Neutrophil (primary cell): ENCODE results near the gene DCLK2.

Experiments used
- H3K27ac ChIP-seq: fragments of 200-600 bp; sonication (generic); 2 replicates; pipeline ENCODE4 v1.5.1; 2016; ENCODE audit warnings: mild to moderate bottlenecking, moderate library complexity
- H3K27me3 ChIP-seq: fragments of 200-600 bp; sonication (generic); 2 replicates; pipeline ENCODE4 v1.6.0; 2016; ENCODE audit warnings: mild to moderate bottlenecking
- H3K36me3 ChIP-seq: fragments of 200-600 bp; sonication (generic); 2 replicates; pipeline ENCODE4 v1.5.1; 2017
- H3K4me1 ChIP-seq, 2 experiments: fragments of 200-600 bp in 1 of 2; sonication (generic) in 1 of 2; 1 replicate in 1 of 2; 2 replicates in 1 of 2; pipeline versions ENCODE4 v1.5.1 to v1.6.1; 2013 to 2016; ENCODE audit warnings: low read depth in 1 of 2, low read length in 1 of 2, mild to moderate bottlenecking in 1 of 2, moderate library complexity in 1 of 2; ENCODE audit not compliant: control insufficient read depth in 1 of 2, insufficient read depth in 1 of 2
- H3K4me3 ChIP-seq, 2 experiments: fragments of 200-600 bp in 1 of 2; sonication (generic) in 1 of 2; 1 replicate in 1 of 2; 2 replicates in 1 of 2; pipeline ENCODE4 v1.5.1; 2013 to 2016; ENCODE audit warnings: low read depth in 1 of 2, low read length in 1 of 2, mild to moderate bottlenecking in 1 of 2, moderate library complexity in 1 of 2
- H3K9me3 ChIP-seq: fragments of 200-600 bp; sonication (generic); 2 replicates; pipeline ENCODE4 v1.5.1; 2016
- TF ChIP-seq, protein P1 (sequence below): fragments of 200-600 bp; sonication (generic); IDR thresholded peaks from 2 replicates; pipeline ENCODE4 v1.5.1; 2016; ENCODE audit warnings: antibody characterized with exemption

The DCLK2 gene

DNA sequence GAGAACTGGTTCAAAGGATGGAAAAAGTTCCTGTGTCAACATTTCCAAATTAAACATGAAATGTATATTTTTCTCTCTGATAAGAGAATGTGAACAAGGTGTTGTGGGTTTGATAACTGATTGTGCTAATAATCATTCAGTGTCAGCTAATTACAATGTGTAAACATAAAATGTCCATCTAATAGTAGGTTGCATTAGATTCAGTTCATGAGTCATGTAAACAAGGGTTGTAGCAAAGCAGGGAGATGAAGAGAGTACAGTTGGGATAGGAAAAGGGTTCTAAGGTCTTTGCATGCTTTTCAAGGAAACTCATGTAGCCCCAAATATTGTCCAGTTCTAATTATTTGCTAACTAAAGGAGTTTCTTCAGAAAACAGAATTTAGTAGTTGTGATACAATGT lies 55.4 kb downstream of the DCLK2 start:
- Histone ChIP-seq H3K4me1 (no peaks in the 10 kb centered on the region), H3K9me3 (no peaks in the 10 kb centered on the region), H3K36me3 (no peaks in the 10 kb centered on the region), H3K27me3 (no peaks in the 10 kb centered on the region), H3K27ac (no peak overlapping the region), H3K4me3 (no peak overlapping the region)
- TF ChIP-seq, protein P1, sequence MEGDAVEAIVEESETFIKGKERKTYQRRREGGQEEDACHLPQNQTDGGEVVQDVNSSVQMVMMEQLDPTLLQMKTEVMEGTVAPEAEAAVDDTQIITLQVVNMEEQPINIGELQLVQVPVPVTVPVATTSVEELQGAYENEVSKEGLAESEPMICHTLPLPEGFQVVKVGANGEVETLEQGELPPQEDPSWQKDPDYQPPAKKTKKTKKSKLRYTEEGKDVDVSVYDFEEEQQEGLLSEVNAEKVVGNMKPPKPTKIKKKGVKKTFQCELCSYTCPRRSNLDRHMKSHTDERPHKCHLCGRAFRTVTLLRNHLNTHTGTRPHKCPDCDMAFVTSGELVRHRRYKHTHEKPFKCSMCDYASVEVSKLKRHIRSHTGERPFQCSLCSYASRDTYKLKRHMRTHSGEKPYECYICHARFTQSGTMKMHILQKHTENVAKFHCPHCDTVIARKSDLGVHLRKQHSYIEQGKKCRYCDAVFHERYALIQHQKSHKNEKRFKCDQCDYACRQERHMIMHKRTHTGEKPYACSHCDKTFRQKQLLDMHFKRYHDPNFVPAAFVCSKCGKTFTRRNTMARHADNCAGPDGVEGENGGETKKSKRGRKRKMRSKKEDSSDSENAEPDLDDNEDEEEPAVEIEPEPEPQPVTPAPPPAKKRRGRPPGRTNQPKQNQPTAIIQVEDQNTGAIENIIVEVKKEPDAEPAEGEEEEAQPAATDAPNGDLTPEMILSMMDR, result no peak

DNA sequence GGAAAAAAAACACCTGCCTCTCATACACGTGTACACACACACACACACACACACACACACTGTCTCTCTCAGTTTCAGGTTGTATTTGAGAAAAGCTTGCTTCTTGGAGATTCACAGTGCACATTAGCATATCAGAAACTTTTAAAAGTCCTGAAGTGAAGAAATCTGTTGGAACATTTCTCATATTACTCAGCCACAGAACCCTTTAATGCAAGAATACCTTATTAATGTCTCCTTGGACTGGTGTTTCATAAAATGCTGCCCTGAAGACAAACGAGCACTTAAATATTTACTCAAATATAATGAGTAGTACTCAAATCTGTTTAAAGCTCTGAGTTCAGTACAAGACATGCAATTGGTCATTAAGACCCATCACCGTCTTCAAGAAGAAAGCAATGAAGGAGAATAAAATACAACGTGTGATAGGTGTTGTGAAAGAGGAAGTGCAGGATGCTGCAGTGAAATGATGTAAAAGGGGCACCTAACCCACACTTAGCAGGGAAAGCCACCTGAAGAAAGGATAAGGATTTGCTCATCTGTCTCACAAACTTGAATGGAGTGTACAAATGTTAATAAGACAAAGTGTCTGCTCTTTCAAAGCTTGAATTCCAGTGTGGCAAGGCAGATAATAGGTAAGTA lies 57.0 kb downstream of the DCLK2 start:
- no peak overlapping the region for H3K4me3 ChIP-seq
- no peaks in the 10 kb centered on the region for H3K4me1 ChIP-seq
- H3K9me3 ChIP-seq, result no peaks in the 10 kb centered on the region
- H3K36me3 ChIP-seq, result no peaks in the 10 kb centered on the region
- no peaks in the 10 kb centered on the region for H3K27me3 ChIP-seq
- TF ChIP-seq, protein P1, result no peak
- no peak overlapping the region for H3K27ac ChIP-seq

DNA sequence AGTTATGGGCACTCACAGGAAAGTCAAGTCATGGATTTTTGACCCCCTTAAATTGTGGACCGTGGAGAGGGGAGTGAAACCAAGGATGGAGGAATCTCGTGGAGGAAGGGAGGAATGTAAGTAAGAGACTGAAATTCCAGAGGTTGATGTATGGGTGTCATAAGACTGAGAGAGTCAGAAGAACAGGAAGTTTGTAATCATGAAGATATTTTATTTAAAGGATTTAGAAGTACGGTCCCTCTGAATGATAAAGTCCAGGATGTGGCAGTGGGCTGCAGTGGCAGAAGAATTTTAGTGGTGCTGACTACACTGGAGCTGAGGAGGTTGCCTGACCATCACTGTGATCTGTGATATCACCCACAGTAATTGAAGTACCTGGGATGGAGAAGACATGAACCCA lies 57.8 kb downstream of the DCLK2 start:
- H3K36me3 ChIP-seq, result no peaks in the 10 kb centered on the region
- no peaks in the 10 kb centered on the region for H3K4me1 ChIP-seq
- H3K27ac ChIP-seq, result no peak overlapping the region
- no peak overlapping the region for H3K4me3 ChIP-seq
- H3K27me3 ChIP-seq, result no peaks in the 10 kb centered on the region
- H3K9me3 ChIP-seq, result no peaks in the 10 kb centered on the region
- TF ChIP-seq, protein P1, result no peak

DNA sequence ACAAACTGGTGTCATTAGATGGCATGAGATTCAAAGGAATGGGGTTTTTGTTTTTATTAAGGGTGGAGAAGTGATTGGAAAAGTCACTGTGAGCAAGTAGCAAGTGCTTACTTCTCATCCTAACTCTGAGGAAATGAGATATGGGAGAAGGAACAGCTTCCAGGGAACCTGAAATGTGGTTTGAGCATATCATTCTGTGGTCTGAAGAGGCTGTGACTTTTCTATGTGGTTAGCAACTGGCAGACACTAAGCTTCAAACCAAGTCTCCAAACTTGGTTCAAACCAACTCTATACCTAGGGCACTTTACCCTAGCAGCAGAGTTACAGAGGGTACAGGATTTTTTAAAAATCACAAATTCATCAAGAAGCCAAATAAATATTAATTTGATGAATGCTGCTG lies 58.2 kb downstream of the DCLK2 start:
- Histone ChIP-seq H3K36me3 (no peaks in the 10 kb centered on the region), H3K4me3 (no peak overlapping the region), H3K27ac (no peak overlapping the region), H3K9me3 (no peaks in the 10 kb centered on the region), H3K27me3 (no peaks in the 10 kb centered on the region), H3K4me1 (no peaks in the 10 kb centered on the region)
- TF ChIP-seq, protein P1, result no peak

DNA sequence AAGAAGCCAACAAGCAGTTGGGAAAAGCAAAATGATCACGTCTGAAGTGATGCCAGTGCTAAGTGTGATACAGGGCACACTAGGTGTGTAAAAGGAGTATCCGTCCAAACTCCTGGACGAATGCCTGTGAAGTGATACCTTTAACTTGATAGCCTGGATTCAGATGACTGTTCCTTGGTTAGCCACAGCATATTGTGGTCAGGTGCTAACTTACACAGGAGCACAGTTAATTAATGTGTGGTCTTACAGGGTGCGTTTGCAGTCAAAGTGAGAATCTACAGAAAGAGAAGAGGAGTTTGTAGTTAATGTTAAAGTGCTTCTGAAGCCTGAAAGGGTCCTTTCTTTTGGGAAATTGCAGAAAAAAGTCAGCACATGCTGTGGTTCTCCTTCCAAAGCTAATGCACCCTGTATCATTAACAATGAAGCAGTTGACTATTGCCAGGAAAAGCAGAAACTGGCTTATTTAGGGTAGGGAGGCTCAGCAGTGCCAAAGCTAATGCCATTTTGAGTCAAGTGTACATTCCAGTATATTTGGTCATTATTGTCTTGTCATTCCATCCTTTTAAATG lies 61.1 kb downstream of the DCLK2 start:
- Histone ChIP-seq H3K4me3 (no peak overlapping the region), H3K27ac (no peak overlapping the region), H3K27me3 (no peaks in the 10 kb centered on the region), H3K9me3 (no peaks in the 10 kb centered on the region), H3K4me1 (no peaks in the 10 kb centered on the region), H3K36me3 (no peaks in the 10 kb centered on the region)
- TF ChIP-seq, protein P1, result no peak
